Skeletal muscle tissue (tissue), 4 donors: ENCODE data around the gene PTPN2. TPM values are rescaled to one million over a fixed set of nuclear protein-coding genes. Genes with fewer than 3 reads are reported as not detected.
"Not testable (repeated sequence)": the region's sequence is repeated elsewhere in the genome, so short reads cannot be mapped to it uniquely, and the experiment has no call there.

Source experiments
- H3K27ac ChIP-seq: one replicate; pipeline ENCODE4 v1.7.0; 2013; ENCODE audit warnings: mild to moderate bottlenecking, low read depth, low read length, inconsistent platforms
- H3K27me3 ChIP-seq, 3 donors: one replicate each; pipeline ENCODE4 v1.7.0; 2013; ENCODE audit warnings: low read length in 3 of 3; ENCODE audit not compliant: control insufficient read depth in 3 of 3, insufficient read depth in 3 of 3
- H3K36me3 ChIP-seq, 3 donors: one replicate each; pipeline ENCODE4 v1.7.0; 2013; ENCODE audit warnings: low read length in 3 of 3; ENCODE audit not compliant: control insufficient read depth in 3 of 3, insufficient read depth in 3 of 3
- H3K4me1 ChIP-seq, 3 donors: one replicate each; pipeline ENCODE4 v1.7.0; 2013; ENCODE audit warnings: low read length in 3 of 3, mild to moderate bottlenecking in 3 of 3; ENCODE audit not compliant: control insufficient read depth in 3 of 3, insufficient read depth in 3 of 3
- H3K4me3 ChIP-seq, 3 donors: one replicate each; pipeline ENCODE4 v1.7.0; 2013; ENCODE audit warnings: low read length in 3 of 3
- H3K9ac ChIP-seq, 3 donors: one replicate each; pipeline ENCODE4 v1.7.0; 2013; ENCODE audit warnings: low read length in 3 of 3, mild to moderate bottlenecking in 3 of 3, moderate library complexity in 2 of 3, low read depth in 1 of 3
- H3K9me3 ChIP-seq, 3 donors: one replicate each; pipeline ENCODE4 v1.7.0; 2013; ENCODE audit warnings: low read length in 3 of 3; ENCODE audit not compliant: control insufficient read depth in 3 of 3
- total RNA-seq: library from RNA; depleted of rRNA; stranded (reverse); fragments of >200 nt; gene quantifications from one replicate; pipeline ENCODE4 v1.2.3, GENCODE V29; 2014
- donor health status: Osteomylitis.

Gene PTPN2
- total RNA-seq, 1 donor from 2014 or later: 17.2 TPM

GRCh38 chr18:12880541-12880910 is 3.5 kb downstream of the PTPN2 start:
- H3K4me1 ChIP-seq: peaks cover 18 to 31% (median 22%) of the 10 kb centered on the region in 3 donors
- H3K4me3 ChIP-seq: no peak overlapping the region
- H3K9ac ChIP-seq: no peak overlapping the region
- no peak overlapping the region for H3K27ac ChIP-seq
- no peaks in the 10 kb centered on the region for H3K9me3 ChIP-seq
- H3K36me3 ChIP-seq: no peaks in the 10 kb centered on the region
- H3K27me3 ChIP-seq: no peaks in the 10 kb centered on the region

- Histone ChIP-seq H3K9ac (no peak overlapping the region), H3K4me1 (peaks cover 18 to 31% (median 22%) of the 10 kb centered on the region in 3 donors), H3K27ac (no peak overlapping the region), H3K27me3 (no peaks in the 10 kb centered on the region), H3K4me3 (no peak overlapping the region), H3K36me3 (no peaks in the 10 kb centered on the region), H3K9me3 (no peaks in the 10 kb centered on the region)
Observed at GRCh38 chr18:12879840-12880540, 4.0 kb downstream of the PTPN2 start.

- H3K27me3 ChIP-seq, H3K9ac ChIP-seq, H3K27ac ChIP-seq, H3K36me3 ChIP-seq, H3K4me1 ChIP-seq, H3K4me3 ChIP-seq, H3K9me3 ChIP-seq: not testable (repeated sequence)
Observed at GRCh38 chr18:12874992-12875391, 9.0 kb downstream of the PTPN2 start.

- not testable (repeated sequence) for H3K4me3 ChIP-seq, H3K36me3 ChIP-seq, H3K27me3 ChIP-seq, H3K9me3 ChIP-seq, H3K27ac ChIP-seq, H3K9ac ChIP-seq, H3K4me1 ChIP-seq
Observed at GRCh38 chr18:12873961-12874567, 10.0 kb downstream of the PTPN2 start.

GRCh38 chr18:12872408-12872807 is 11.6 kb downstream of the PTPN2 start:
- no peaks in the 10 kb centered on the region for H3K9me3 ChIP-seq
- H3K4me3 ChIP-seq: no peak overlapping the region
- no peaks in the 10 kb centered on the region for H3K27me3 ChIP-seq
- H3K36me3 ChIP-seq: no peaks in the 10 kb centered on the region
- H3K4me1 ChIP-seq: no peaks in the 10 kb centered on the region
- H3K27ac ChIP-seq: no peak overlapping the region
- no peak overlapping the region for H3K9ac ChIP-seq

GRCh38 chr18:12868576-12868975 is 15.5 kb downstream of the PTPN2 start:
- Histone ChIP-seq H3K27me3 (no peaks in the 10 kb centered on the region), H3K4me1 (no peaks in the 10 kb centered on the region), H3K36me3 (no peaks in the 10 kb centered on the region), H3K27ac (no peak overlapping the region), H3K9me3 (no peaks in the 10 kb centered on the region), H3K4me3 (no peak overlapping the region), H3K9ac (no peak overlapping the region)

- H3K9me3 ChIP-seq: no peaks in the 10 kb centered on the region
- H3K9ac ChIP-seq: no peak overlapping the region
- no peak overlapping the region for H3K27ac ChIP-seq
- no peaks in the 10 kb centered on the region for H3K36me3 ChIP-seq
- no peak overlapping the region for H3K4me3 ChIP-seq
- peaks cover 0 to under 1% (median 0%) of the 10 kb centered on the region in 3 donors for H3K4me1 ChIP-seq
- H3K27me3 ChIP-seq: no peaks in the 10 kb centered on the region
Observed at GRCh38 chr18:12867441-12868123, 16.5 kb downstream of the PTPN2 start.

GRCh38 chr18:12863687-12864216 is 20.3 kb downstream of the PTPN2 start:
- H3K27ac ChIP-seq: no peak overlapping the region
- H3K36me3 ChIP-seq: no peaks in the 10 kb centered on the region
- H3K4me1 ChIP-seq: peaks cover 0 to 4% (median 4%) of the 10 kb centered on the region in 3 donors
- no peak overlapping the region for H3K4me3 ChIP-seq
- H3K9ac ChIP-seq: no peak overlapping the region
- no peaks in the 10 kb centered on the region for H3K9me3 ChIP-seq
- no peaks in the 10 kb centered on the region for H3K27me3 ChIP-seq

- no peaks in the 10 kb centered on the region for H3K9me3 ChIP-seq
- peaks cover 0 to 4% (median 4%) of the 10 kb centered on the region in 3 donors for H3K4me1 ChIP-seq
- H3K27me3 ChIP-seq: no peaks in the 10 kb centered on the region
- H3K9ac ChIP-seq: no peak overlapping the region
- H3K4me3 ChIP-seq: no peak overlapping the region
- no peak overlapping the region for H3K27ac ChIP-seq
- H3K36me3 ChIP-seq: no peaks in the 10 kb centered on the region
Observed at GRCh38 chr18:12862874-12863482, 21.1 kb downstream of the PTPN2 start.

- H3K36me3 ChIP-seq: peaks cover 0 to 3% (median 0%) of the 10 kb centered on the region in 3 donors
- H3K9me3 ChIP-seq: no peaks in the 10 kb centered on the region
- no peak overlapping the region for H3K27ac ChIP-seq
- no peak overlapping the region for H3K9ac ChIP-seq
- peaks cover 0 to 4% (median 4%) of the 10 kb centered on the region in 3 donors for H3K4me1 ChIP-seq
- no peaks in the 10 kb centered on the region for H3K27me3 ChIP-seq
- no peak overlapping the region for H3K4me3 ChIP-seq
Observed at GRCh38 chr18:12862467-12862866, 21.6 kb downstream of the PTPN2 start.
